Coronary artery (tissue), 2 donors: ENCODE results near the gene TUBB1.

ENCODE experiments used
- DNase-seq: peaks from one replicate; pipeline ENCODE4 v3.0.0-alpha.2; 2017; ENCODE audit warnings: low spot score
- H3K27ac ChIP-seq, 2 donors: fragments of 200-600 bp; sonication (generic); one replicate each; pipeline ENCODE4 v1.5.1; 2016 to 2019
- H3K4me3 ChIP-seq: fragments of 200-600 bp; sonication (generic); 2 replicates; pipeline ENCODE4 v1.5.1; 2016; ENCODE audit warnings: mild to moderate bottlenecking, moderate library complexity
- TF ChIP-seq, protein P1 (sequence below): fragments of 200-600 bp; sonication (generic); IDR thresholded peaks from one replicate; pipeline ENCODE4 v1.5.1; 2019; ENCODE audit warnings: antibody characterized with exemption

TUBB1 gene

GRCh38 chr20:59063358-59064213 is 44.4 kb downstream of the TUBB1 start:
- DNase-seq = no peak
- TF ChIP-seq, protein P1, sequence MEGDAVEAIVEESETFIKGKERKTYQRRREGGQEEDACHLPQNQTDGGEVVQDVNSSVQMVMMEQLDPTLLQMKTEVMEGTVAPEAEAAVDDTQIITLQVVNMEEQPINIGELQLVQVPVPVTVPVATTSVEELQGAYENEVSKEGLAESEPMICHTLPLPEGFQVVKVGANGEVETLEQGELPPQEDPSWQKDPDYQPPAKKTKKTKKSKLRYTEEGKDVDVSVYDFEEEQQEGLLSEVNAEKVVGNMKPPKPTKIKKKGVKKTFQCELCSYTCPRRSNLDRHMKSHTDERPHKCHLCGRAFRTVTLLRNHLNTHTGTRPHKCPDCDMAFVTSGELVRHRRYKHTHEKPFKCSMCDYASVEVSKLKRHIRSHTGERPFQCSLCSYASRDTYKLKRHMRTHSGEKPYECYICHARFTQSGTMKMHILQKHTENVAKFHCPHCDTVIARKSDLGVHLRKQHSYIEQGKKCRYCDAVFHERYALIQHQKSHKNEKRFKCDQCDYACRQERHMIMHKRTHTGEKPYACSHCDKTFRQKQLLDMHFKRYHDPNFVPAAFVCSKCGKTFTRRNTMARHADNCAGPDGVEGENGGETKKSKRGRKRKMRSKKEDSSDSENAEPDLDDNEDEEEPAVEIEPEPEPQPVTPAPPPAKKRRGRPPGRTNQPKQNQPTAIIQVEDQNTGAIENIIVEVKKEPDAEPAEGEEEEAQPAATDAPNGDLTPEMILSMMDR = no peak
- Histone ChIP-seq H3K27ac (no peak overlapping the region), H3K4me3 (no peak overlapping the region)

DNA sequence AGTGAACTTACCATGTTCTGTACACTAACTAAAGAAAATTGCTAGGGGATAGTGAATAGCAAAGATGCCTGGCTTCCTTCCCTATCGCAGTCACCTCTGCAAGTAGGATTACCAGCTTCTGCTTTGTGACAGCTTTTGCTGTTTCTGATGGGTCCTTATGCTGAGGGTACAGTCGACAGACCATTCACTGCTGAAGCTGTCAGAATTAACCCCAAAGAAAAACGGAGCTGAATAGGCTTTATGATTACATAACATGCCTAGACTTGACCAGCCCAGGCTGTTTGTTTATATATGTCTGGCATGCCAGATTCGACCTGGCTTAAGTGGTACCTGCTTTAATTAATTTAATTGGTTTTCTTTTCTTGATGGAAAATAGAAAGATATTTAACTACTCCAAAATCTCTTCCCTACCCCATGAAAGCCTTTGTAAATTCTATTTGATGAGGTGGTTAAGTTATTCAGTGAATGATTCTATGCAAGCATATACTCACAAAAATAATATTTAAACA is 45.0 kb downstream of the TUBB1 start:
- Histone ChIP-seq H3K4me3 (no peak overlapping the region), H3K27ac (no peak overlapping the region)
- DNase-seq = no peak
- TF ChIP-seq, protein P1 = no peak

DNA sequence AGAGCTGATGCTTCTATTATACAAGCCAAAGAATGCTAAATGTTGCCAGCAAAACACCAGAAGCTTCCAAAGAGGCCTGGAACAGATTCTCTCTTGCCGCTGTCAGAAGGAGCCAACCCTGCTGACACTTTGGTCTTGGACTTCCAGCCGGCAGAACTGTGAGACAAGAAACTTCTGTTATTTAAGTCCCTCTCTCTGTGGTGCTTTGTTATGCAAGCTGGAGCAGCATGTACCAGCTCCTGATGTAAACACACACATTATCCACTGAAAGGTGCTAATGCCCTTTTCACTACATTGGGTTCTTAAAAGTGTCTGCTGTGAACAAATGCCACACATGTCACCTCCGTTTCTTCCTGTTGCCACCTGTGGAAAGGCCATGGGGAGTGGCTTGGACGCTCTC is 49.3 kb downstream of the TUBB1 start:
- Histone ChIP-seq H3K27ac (no peak overlapping the region), H3K4me3 (no peak overlapping the region)
- TF ChIP-seq, protein P1 = no peak
- DNase-seq = no peak

DNA sequence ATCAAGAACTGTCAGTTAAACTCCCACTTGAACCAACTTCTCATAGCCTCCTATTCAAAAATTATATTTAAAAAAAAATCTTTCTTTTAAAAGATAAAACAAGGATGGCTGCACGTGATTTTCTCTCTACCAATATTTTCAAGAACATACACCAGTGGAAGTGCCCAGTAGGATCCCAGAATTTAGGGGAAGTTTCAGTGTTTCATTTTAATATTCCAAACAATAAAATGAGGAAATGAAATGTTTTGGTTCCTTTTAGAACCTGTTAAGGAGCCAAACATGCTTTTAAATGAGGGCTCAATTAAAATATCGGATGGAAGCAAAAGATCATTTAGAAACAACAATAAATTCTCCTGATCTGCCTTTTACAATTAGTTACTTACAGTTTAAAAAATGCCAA is 49.8 kb downstream of the TUBB1 start:
- no peak overlapping the region for H3K27ac ChIP-seq
- no peak overlapping the region for H3K4me3 ChIP-seq
- DNase-seq = no peak
- TF ChIP-seq, protein P1 = no peak

GRCh38 chr20:59071216-59071615 is 52.0 kb downstream of the TUBB1 start:
- DNase-seq = no peak

GRCh38 chr20:59073582-59073981 is 54.4 kb downstream of the TUBB1 start:
- TF ChIP-seq, protein P1 = no peak
- no peak overlapping the region for H3K4me3 ChIP-seq
- no peak overlapping the region for H3K27ac ChIP-seq
- no peak for DNase-seq

More at GRCh38 chr20:59071216-59071615, 52.0 kb downstream of the TUBB1 start:
- TF ChIP-seq, protein P1 = no peak
- H3K4me3 ChIP-seq = no peak overlapping the region
- H3K27ac ChIP-seq = no peak overlapping the region

DNA sequence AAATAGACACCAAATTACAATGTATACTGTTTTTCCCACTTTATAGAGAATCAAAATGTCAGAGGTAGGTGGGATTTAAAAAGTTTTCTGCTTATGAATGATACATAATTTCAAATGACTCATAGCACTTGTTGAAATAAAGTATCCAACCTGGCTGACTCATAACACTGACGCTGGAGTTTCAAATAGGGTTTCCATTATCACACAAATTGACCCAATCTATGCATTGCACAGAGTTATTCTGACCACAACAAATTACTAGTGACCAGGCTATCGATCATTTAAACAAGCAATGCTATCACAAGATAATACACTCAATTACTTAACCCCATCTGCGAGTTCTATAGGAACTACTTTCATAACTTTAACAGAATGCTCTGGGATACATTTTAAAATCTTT is 55.2 kb downstream of the TUBB1 start:
- Histone ChIP-seq H3K4me3 (no peak overlapping the region), H3K27ac (no peak overlapping the region)
- no peak for DNase-seq
- TF ChIP-seq, protein P1 = no peak
